CD4-positive, alpha-beta T cell (primary cell): ENCODE results near the gene ARID4B. TPM values are rescaled to one million over a fixed set of nuclear protein-coding genes. Genes with fewer than 3 reads are reported as not detected.
A peak's percentile ranks its signal among the peaks of the same experiment; 100 is the strongest.
"Not testable (repeated sequence)": the region's sequence is repeated elsewhere in the genome, so short reads cannot be mapped to it uniquely, and the experiment has no call there.

Experiments used
- ATAC-seq: fragments of 200-7000 bp; cut with Tn5 transposase; one replicate; pipeline ENCODE4 v1.10.0; 2022; ENCODE audit warnings: mild to moderate bottlenecking; ENCODE audit not compliant: poor library complexity
- CTCF ChIA-PET: fragments of 350-600 bp; sonication (Branson Sonifier 250); formaldehyde crosslinking; loops from one replicate; lab custom pipeline; 2021; ENCODE audit warnings: antibody characterized with exemption, inconsistent platforms; lab: Charles Lee
- POLR2A ChIA-PET: fragments of 350-600 bp; sonication (Branson Sonifier 250); formaldehyde crosslinking; loops from one replicate; lab custom pipeline; 2021; ENCODE audit warnings: antibody characterized with exemption, inconsistent platforms; lab: Charles Lee
- DNase-seq, 14 experiments: peaks; one replicate each; pipeline ENCODE4 v3.0.0-alpha.2; 2013 to 2020; ENCODE audit warnings: mixed read lengths in 2 of 14
- H3K27ac ChIP-seq, 2 donors: one replicate each; pipeline versions ENCODE4 v1.5.1 to v1.7.0; 2013; ENCODE audit warnings: low read length in 2 of 2, low read depth in 1 of 2, mild to moderate bottlenecking in 1 of 2
- H3K27me3 ChIP-seq, 2 experiments: 1 replicate in 1 of 2; 2 replicates in 1 of 2; pipeline versions ENCODE4 v1.6.1 to v1.7.0; 2013; ENCODE audit warnings: low read length in 2 of 2, control low read depth in 1 of 2, mild to moderate bottlenecking in 1 of 2, moderate library complexity in 1 of 2; ENCODE audit not compliant: insufficient read depth in 2 of 2, control insufficient read depth in 1 of 2
- H3K36me3 ChIP-seq: one replicate; pipeline ENCODE4 v1.6.1; 2013; ENCODE audit warnings: low read length, control low read depth; ENCODE audit not compliant: insufficient read depth
- H3K4me1 ChIP-seq: one replicate; pipeline ENCODE4 v1.6.1; 2013; ENCODE audit warnings: low read length, control low read depth; ENCODE audit not compliant: insufficient read depth
- H3K4me3 ChIP-seq: one replicate; pipeline ENCODE4 v1.5.1; 2013; ENCODE audit warnings: mild to moderate bottlenecking, low read length, moderate library complexity
- H3K9me3 ChIP-seq, 2 experiments: 1 replicate in 1 of 2; 2 replicates in 1 of 2; pipeline versions ENCODE4 v1.6.1 to v1.7.0; 2013; ENCODE audit warnings: low read length in 2 of 2, mild to moderate bottlenecking in 2 of 2, control low read depth in 1 of 2, moderate library complexity in 1 of 2; ENCODE audit not compliant: control insufficient read depth in 1 of 2, insufficient read depth in 1 of 2
- H3K27ac Mint-ChIP-seq: one replicate; pipeline ENCODE4 v1.8.0; 2020; ENCODE audit warnings: mixed read lengths
- H3K27me3 Mint-ChIP-seq: one replicate; pipeline ENCODE4 v1.8.0; 2021; ENCODE audit warnings: mixed read lengths
- H3K36me3 Mint-ChIP-seq: one replicate; pipeline ENCODE4 v1.8.0; 2021; ENCODE audit warnings: low read depth, mixed read lengths
- H3K4me1 Mint-ChIP-seq: one replicate; pipeline ENCODE4 v1.8.0; 2021; ENCODE audit warnings: low read depth, mixed read lengths
- H3K4me3 Mint-ChIP-seq: one replicate; pipeline ENCODE4 v1.8.0; 2020; ENCODE audit warnings: mild to moderate bottlenecking, mixed read lengths
- H3K9me3 Mint-ChIP-seq: one replicate; pipeline ENCODE4 v1.8.0; 2020; ENCODE audit warnings: mixed read lengths
- CTCF ChIP-seq: fragments of 200-600 bp; IDR thresholded peaks from one replicate; pipeline ENCODE4 v1.8.0; 2022; ENCODE audit warnings: antibody characterized with exemption, mild to moderate bottlenecking
- intact Hi-C, 2 experiments: fragments of 100-400 bp; cut with DNase I in 1 of 2; cut with micrococcal nuclease in 1 of 2; formaldehyde crosslinking; loops; one replicate each; pipeline versions ENCODE4 v1.15.1 to v1.9.0; 2023 to 2025; cut with DNase I, micrococcal nuclease
- total RNA-seq, 174 experiments: library from RNA in 2 of 174; stranded (reverse) in 2 of 174; gene quantifications; one replicate each; pipeline ENCODE4 v1.2.3 and lab custom pipeline; 2021 to 2026

ARID4B gene
- total RNA-seq, 2 experiments from 2014 or later, result 127 to 130 TPM

DNA sequence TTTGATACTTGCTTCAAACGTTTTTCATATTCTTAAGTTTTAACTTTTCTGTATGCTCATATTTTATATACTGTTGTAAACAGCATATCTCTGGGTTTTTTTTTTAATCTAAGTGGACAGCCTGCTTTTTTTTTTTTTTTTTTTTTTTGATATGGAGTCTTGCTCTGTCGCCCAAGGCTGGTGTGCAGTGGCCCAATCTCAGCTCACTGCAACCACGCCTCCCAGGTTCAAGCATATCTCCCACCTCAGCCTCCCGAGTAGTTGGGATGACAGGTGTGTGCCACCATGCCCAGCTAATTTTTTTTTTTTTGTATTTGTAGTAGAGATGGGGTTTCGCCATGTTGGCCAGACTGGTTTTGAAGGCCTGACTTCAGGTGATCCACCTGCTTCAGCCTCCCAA is 40.4 kb upstream of the ARID4B start:
- Mint-ChIP-seq H3K27ac (peak overlapping the region; percentile 89), H3K36me3 (peaks cover 7% of the 10 kb centered on the region), H3K4me1 (peaks cover 41% of the 10 kb centered on the region), H3K9me3 (no peaks in the 10 kb centered on the region), H3K4me3 (peak overlapping the region; percentile 99), H3K27me3 (no peaks in the 10 kb centered on the region)
- ATAC-seq (no peak), DNase-seq (no peak)
- CTCF ChIA-PET, result interaction anchor here (1.6 kb wide), 1 partner anchor 115 kb away, joined by 4 read pairs; no protein-coding TSS in a partner anchor
- H3K4me3 ChIP-seq, result no peak overlapping the region
- intact Hi-C loops, result loop anchor here (5.0 kb wide), 3 partner anchors 36 to 44 kb away; partner anchors contain the start of genes ARID4B (in 1 of the 2) and GGPS1 (in 1 of the 2)
- no peak overlapping the region for H3K27ac ChIP-seq
- no peak for TF ChIP-seq CTCF
- peaks cover 11% of the 10 kb centered on the region for H3K4me1 ChIP-seq
- peaks cover 2% of the 10 kb centered on the region for H3K36me3 ChIP-seq
- POLR2A ChIA-PET, result interaction anchor here (1.3 to 2.0 kb wide), 2 partner anchors 39 to 41 kb away, joined by 4 to 5 read pairs; partner anchors contain the start of gene ARID4B
- no peaks in the 10 kb centered on the region for H3K27me3 ChIP-seq
- H3K9me3 ChIP-seq, result no peaks in the 10 kb centered on the region

GRCh38 chr1:235367000-235367908 is 39.3 kb upstream of the ARID4B start, which contains the start of gene TBCE:
Gene TBCE (plus strand): TSS chr1:235367427. CDS start chr1:235380050, 12,623 bp downstream.
- Histone ChIP-seq H3K4me1 (peaks cover 11% of the 10 kb centered on the region), H3K9me3 (no peaks in the 10 kb centered on the region), H3K27ac (peak within 1 kb of the TSS; percentile 48 to 70), H3K27me3 (no peaks in the 10 kb centered on the region), H3K36me3 (peaks cover 2% of the 10 kb centered on the region), H3K4me3 (peak within 1 kb of the TSS; percentile 84)
- peak; percentile 96 for ATAC-seq
- intact Hi-C loops, result loop anchor here (5.0 kb wide), 3 partner anchors 35 to 45 kb away; partner anchors contain the start of genes ARID4B (in 1 of the 2) and GGPS1 (in 1 of the 2)
- DNase-seq, result peak; percentile 55 to 91 (median 76)
- H3K9me3 Mint-ChIP-seq, result no peaks in the 10 kb centered on the region
- H3K27me3 Mint-ChIP-seq, result no peaks in the 10 kb centered on the region
- peak within 1 kb of the TSS; percentile 89 for H3K27ac Mint-ChIP-seq
- peaks cover 7% of the 10 kb centered on the region for H3K36me3 Mint-ChIP-seq
- peak within 1 kb of the TSS; percentile 99 for H3K4me3 Mint-ChIP-seq
- no peak for TF ChIP-seq CTCF
- ChIA-PET POLR2A (interaction anchor here (0.6 to 2.0 kb wide), 9 partner anchors 8 to 207 kb away, joined by 3 to 6 read pairs (median 4); partner anchors contain the start of genes ARID4B and GGPS1), CTCF (interaction anchor here (1.6 kb wide), 1 partner anchor 114 kb away, joined by 4 read pairs; no protein-coding TSS in a partner anchor)
- peaks cover 37% of the 10 kb centered on the region for H3K4me1 Mint-ChIP-seq

DNA sequence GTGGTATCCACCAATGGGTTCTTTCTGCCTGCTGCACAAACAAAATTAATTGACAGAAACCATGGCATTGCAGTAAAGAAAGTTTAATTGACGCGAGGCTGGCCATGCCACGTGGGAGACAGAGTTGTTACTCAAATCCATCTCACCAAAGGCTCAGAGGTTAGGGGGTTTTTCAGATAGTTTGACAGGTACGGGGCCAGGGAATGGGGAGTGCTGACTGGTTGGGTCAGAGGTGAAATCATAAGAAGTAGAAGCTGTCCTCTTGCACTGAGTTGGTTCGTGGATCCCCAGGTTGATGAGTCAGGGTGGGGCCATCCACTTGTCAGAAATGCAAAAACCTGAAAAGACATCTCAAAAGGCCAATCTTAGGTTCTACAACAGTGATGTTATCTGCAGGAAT is 38.3 kb upstream of the ARID4B start:
- DNase-seq, result peak in 2 of 14 experiments; percentile 12 to 26
- ChIA-PET POLR2A (interaction anchor here (2.0 kb wide), 1 partner anchor 36 kb away, joined by 4 read pairs; no protein-coding TSS in a partner anchor), CTCF (no interaction called here)
- Histone ChIP-seq H3K9me3 (no peaks in the 10 kb centered on the region), H3K27ac (no peak overlapping the region), H3K27me3 (no peaks in the 10 kb centered on the region), H3K4me1 (peaks cover 11% of the 10 kb centered on the region), H3K4me3 (no peak overlapping the region), H3K36me3 (no peaks in the 10 kb centered on the region)
- Mint-ChIP-seq H3K27me3 (no peaks in the 10 kb centered on the region), H3K36me3 (peaks cover 7% of the 10 kb centered on the region), H3K27ac (peak overlapping the region; percentile 89), H3K4me3 (peak overlapping the region; percentile 99), H3K4me1 (peaks cover 37% of the 10 kb centered on the region), H3K9me3 (no peaks in the 10 kb centered on the region)
- intact Hi-C loops, result loop anchor here (5.0 kb wide), 3 partner anchors 34 to 46 kb away; partner anchors contain the start of genes ARID4B (in 1 of the 2) and GGPS1 (in 1 of the 2)
- no peak for TF ChIP-seq CTCF
- no peak for ATAC-seq

- ATAC-seq, H3K4me3 ChIP-seq, H3K36me3 Mint-ChIP-seq, H3K27me3 Mint-ChIP-seq, POLR2A ChIA-PET, H3K9me3 Mint-ChIP-seq, CTCF ChIA-PET, intact Hi-C loops, H3K9me3 ChIP-seq, H3K27ac ChIP-seq, H3K36me3 ChIP-seq, H3K27ac Mint-ChIP-seq, H3K4me3 Mint-ChIP-seq, H3K27me3 ChIP-seq, DNase-seq: not testable (repeated sequence)
- peaks cover 32% of the 10 kb centered on the region for H3K4me1 Mint-ChIP-seq
- H3K4me1 ChIP-seq, result peaks cover 11% of the 10 kb centered on the region
Measured at GRCh38 chr1:235364189-235364588, 36.2 kb upstream of the ARID4B start.
